Ascending aorta (tissue), 2 donors: ENCODE data around the gene HIGD2A. TPM values are rescaled to one million over a fixed set of nuclear protein-coding genes. Genes with fewer than 3 reads are reported as not detected.
A peak's percentile ranks its signal among the peaks of the same experiment; 100 is the strongest.

Experiments
- DNase-seq, 2 donors: peaks; one replicate each; pipeline ENCODE4 v3.0.0-alpha.2; 2019; ENCODE audit warnings: low spot score in 2 of 2
- H3K27ac ChIP-seq, 2 donors: fragments of 200-600 bp; sonication (generic); one replicate each; pipeline ENCODE4 v1.5.1; 2016 to 2017; ENCODE audit warnings: mild to moderate bottlenecking in 1 of 2
- H3K27me3 ChIP-seq: fragments of 200-600 bp; sonication (generic); one replicate; pipeline ENCODE4 v1.5.1; 2017
- H3K36me3 ChIP-seq, 2 donors: fragments of 200-600 bp; sonication (generic); one replicate each; pipeline ENCODE4 v1.5.1; 2016
- H3K4me1 ChIP-seq, 2 donors: fragments of 200-600 bp; sonication (generic); one replicate each; pipeline ENCODE4 v1.5.1; 2016 to 2017; ENCODE audit warnings: mild to moderate bottlenecking in 1 of 2
- H3K4me3 ChIP-seq, 2 donors: fragments of 200-600 bp; sonication (generic); one replicate each; pipeline ENCODE4 v1.5.1; 2016 to 2017; ENCODE audit warnings: mild to moderate bottlenecking in 1 of 2
- H3K9me3 ChIP-seq, 2 donors: fragments of 200-600 bp; sonication (generic); one replicate each; pipeline ENCODE4 v1.5.1; 2016
- intact Hi-C: fragments of 100-400 bp; cut with DNase I; formaldehyde crosslinking; loops from one replicate; pipeline ENCODE4 v1.15.1; 2023
- total RNA-seq: library from RNA; depleted of rRNA; stranded (reverse); fragments of >200 nt; gene quantifications from one replicate; pipeline ENCODE4 v1.1.0, GENCODE V29; 2016
- TF ChIP-seq, protein P1 (sequence below), 3 experiments: fragments of 200-600 bp in 2 of 3; fragments of 450-650 bp in 1 of 3; sonication (generic) in 2 of 3; IDR thresholded peaks; one replicate each; pipeline ENCODE4 v1.5.1; 2016 to 2019; ENCODE audit warnings: antibody characterized with exemption in 3 of 3, mild to moderate bottlenecking in 1 of 3, moderate library complexity in 1 of 3

Gene HIGD2A, protein sequence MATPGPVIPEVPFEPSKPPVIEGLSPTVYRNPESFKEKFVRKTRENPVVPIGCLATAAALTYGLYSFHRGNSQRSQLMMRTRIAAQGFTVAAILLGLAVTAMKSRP
- 36.7 TPM for total RNA-seq

DNA sequence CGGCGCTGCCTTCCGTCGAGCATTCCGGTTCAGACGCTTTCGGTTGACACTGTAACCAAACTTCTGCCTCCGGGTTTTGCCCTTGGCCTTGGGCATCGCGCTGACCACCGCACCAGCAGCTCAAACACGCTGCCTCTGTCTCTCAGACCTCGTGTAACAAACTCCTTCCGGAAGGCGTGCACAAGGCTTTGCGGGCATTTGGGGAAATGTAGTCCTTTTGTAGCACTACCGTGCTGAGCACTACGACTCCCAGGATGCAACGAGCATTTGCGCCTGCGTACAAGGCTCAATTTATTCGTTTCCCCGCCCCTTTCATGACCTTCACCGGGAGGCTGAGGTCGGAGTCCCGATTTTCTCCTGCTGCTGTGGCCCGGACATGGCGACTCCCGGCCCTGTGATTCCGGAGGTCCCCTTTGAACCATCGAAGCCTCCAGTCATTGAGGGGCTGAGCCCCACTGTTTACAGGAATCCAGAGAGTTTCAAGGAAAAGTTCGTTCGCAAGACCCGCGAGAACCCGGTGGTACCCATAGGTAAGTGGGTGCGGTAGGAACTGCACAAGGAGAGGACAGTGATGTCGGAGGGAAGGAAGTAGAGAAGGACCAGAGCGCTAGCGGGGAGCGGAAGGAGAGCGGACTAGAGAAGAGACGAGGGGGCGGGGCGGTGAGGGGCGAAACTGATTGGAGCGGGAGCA, at the start of gene HIGD2A, which contains the start of gene NOP16:
TSS of gene HIGD2A (plus strand) at position 308 of the 691 bp plus-strand sequence. CDS start at position 377, 69 bp downstream.
TSS of gene NOP16 (minus strand) at position 155 of the 691 bp plus-strand sequence. CDS start at position 96, 59 bp downstream.
- Histone ChIP-seq H3K27ac (peak within 1 kb of the TSS; percentile 92), H3K36me3 (peaks cover 27 to 51% of the 10 kb centered on the region in 2 donors), H3K9me3 (no peaks in the 10 kb centered on the region), H3K4me1 (peaks cover 6 to 16% of the 10 kb centered on the region in 2 donors), H3K4me3 (peak within 1 kb of the TSS; percentile 67), H3K27me3 (no peaks in the 10 kb centered on the region)
- peak; percentile 96 to 100 for DNase-seq
- TF ChIP-seq, protein P1, sequence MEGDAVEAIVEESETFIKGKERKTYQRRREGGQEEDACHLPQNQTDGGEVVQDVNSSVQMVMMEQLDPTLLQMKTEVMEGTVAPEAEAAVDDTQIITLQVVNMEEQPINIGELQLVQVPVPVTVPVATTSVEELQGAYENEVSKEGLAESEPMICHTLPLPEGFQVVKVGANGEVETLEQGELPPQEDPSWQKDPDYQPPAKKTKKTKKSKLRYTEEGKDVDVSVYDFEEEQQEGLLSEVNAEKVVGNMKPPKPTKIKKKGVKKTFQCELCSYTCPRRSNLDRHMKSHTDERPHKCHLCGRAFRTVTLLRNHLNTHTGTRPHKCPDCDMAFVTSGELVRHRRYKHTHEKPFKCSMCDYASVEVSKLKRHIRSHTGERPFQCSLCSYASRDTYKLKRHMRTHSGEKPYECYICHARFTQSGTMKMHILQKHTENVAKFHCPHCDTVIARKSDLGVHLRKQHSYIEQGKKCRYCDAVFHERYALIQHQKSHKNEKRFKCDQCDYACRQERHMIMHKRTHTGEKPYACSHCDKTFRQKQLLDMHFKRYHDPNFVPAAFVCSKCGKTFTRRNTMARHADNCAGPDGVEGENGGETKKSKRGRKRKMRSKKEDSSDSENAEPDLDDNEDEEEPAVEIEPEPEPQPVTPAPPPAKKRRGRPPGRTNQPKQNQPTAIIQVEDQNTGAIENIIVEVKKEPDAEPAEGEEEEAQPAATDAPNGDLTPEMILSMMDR (IDR thresholded peaks at IDR 0.05), result no peak
- intact Hi-C loops, result loop anchor here (1.0 to 10.0 kb wide), 7 partner anchors 23 to 616 kb away; partner anchors contain the start of genes ARL10, CLTB, FAF2 and KIAA1191

DNA sequence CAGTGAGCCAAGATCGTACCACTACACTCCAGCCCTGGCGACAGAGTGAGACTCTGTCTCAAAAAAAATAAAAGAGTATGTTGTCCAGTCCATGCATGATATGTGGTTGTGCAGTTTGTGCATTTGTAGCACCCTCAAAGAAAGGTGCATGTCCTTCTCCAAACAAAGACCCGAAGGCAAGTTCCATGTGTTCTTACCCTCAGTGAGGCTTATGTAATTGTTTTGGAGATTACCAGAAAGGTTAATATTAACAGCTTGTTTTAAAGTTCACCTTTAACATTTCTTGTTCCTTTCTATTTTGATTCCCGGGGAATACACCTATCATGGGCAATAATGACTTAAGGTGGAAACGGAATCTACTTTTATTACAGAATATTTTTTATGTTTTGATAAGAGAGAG, 49.2 kb upstream of the HIGD2A start:
- TF ChIP-seq, protein P1 (IDR thresholded peaks at IDR 0.05), result no peak
- no peaks in the 10 kb centered on the region for H3K9me3 ChIP-seq
- H3K27me3 ChIP-seq, result no peaks in the 10 kb centered on the region
- intact Hi-C loops, result no loop called here
- H3K27ac ChIP-seq, result no peak overlapping the region
- no peak for DNase-seq
- peaks cover 9 to 18% of the 10 kb centered on the region in 2 donors for H3K36me3 ChIP-seq
- H3K4me3 ChIP-seq, result no peak overlapping the region
- H3K4me1 ChIP-seq, result no peaks in the 10 kb centered on the region

DNA sequence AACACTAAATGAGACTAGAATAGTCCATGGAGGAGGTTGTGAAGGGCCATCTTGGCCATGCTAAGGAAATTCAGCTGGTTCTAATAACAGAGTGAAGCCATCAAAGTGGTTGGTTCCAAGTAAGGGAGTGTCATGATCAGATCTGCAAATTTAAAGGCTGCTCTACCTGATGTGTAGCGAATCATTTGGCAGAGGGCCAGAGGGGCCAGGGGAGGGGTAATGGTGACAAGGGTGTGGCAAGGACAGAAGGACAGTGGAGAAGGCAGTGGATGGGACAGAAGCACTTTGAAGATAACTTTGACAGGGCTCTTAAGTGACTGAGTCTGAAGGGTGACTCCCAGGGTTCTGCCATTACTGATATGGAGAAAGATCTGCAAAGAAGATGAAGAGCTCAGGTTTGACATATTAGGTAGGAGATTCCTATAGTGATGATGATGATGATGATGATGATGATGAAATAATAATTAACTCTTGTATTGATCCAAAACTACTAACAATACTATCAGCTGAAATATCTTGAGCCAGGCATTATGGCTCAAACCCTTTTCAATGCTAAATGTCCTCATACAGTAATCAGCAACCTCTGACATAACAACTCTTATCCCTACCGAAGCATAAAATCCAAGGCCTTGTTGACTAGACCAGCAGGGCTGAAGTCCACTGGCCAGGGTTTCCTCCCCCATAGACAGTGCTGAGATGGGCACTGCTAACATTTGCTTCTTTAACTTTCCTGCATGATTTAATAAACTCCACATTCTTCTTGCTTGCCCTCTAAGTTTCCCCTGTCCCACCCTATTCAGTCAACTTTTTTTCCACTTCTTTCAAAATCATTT, 47.0 kb upstream of the HIGD2A start:
- no peak for DNase-seq
- Histone ChIP-seq H3K27me3 (no peaks in the 10 kb centered on the region), H3K4me3 (no peak overlapping the region), H3K4me1 (no peaks in the 10 kb centered on the region), H3K27ac (no peak overlapping the region), H3K9me3 (no peaks in the 10 kb centered on the region), H3K36me3 (peaks cover 25 to 39% of the 10 kb centered on the region in 2 donors)
- intact Hi-C loops, result no loop called here
- TF ChIP-seq, protein P1 (IDR thresholded peaks at IDR 0.05), result no peak

DNA sequence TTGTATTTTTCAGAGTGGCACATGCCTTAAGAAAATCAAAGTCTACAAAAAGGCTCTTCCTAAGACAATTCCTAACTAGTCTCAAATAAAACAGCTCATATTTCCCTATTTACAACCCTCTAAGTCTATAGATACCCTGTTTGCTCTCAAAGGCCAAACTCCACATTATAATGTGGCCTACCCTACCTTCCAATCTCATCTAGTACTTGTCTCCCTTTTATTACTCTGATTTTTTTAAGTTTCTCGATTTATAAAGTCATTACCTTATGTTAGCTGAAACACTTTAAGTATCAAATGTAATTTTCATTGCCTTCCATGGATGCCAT, 46.4 kb upstream of the HIGD2A start:
- no peak overlapping the region for H3K27ac ChIP-seq
- no peaks in the 10 kb centered on the region for H3K4me1 ChIP-seq
- TF ChIP-seq, protein P1 (IDR thresholded peaks at IDR 0.05), result no peak
- peaks cover 31 to 39% of the 10 kb centered on the region in 2 donors for H3K36me3 ChIP-seq
- H3K27me3 ChIP-seq, result no peaks in the 10 kb centered on the region
- H3K4me3 ChIP-seq, result no peak overlapping the region
- no peaks in the 10 kb centered on the region for H3K9me3 ChIP-seq
- intact Hi-C loops, result no loop called here
- DNase-seq, result no peak

DNA sequence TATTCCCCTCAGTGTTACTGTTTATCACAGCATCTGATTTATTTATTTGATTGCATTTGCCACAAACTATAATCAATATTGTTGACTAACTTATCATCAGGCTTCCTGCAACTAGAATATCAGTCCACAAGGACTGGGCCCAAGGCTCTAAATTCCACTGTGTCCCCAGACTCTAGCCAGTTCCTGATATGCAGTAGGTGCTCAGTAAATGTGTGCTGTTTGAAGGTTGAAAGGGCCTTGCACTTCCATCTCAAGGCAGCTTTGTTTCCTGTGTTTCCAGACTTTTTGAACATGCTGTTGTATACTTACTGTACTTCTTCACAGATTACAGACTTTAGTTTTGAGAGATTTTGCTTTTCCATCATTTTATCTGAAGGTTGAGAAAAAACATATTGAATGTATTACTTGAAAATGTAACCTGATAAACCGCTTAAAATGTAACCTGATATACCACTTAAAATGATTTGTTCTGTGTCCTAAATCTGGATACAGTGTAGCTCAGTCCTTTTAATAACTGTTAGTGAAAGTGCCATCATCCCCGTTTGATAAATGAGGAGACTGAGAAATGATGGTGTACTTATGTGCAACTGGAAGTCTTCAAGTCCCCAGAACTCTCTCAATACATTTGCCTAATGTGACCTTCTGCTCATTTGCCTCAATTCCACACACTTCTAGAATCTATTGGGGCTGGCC, 45.6 kb upstream of the HIGD2A start:
- intact Hi-C loops, result no loop called here
- DNase-seq, result no peak
- no peaks in the 10 kb centered on the region for H3K27me3 ChIP-seq
- H3K27ac ChIP-seq, result no peak overlapping the region
- no peaks in the 10 kb centered on the region for H3K4me1 ChIP-seq
- TF ChIP-seq, protein P1 (IDR thresholded peaks at IDR 0.05), result no peak
- peaks cover 31 to 41% of the 10 kb centered on the region in 2 donors for H3K36me3 ChIP-seq
- H3K4me3 ChIP-seq, result no peak overlapping the region
- no peaks in the 10 kb centered on the region for H3K9me3 ChIP-seq
